Loucy (cell line): Measurements from ENCODE around the gene PLA2G2E.

Experiments
- H2AFZ ChIP-seq: fragments of 200-600 bp; sonication (generic); 2 replicates; pipeline ENCODE4 v1.6.0; 2016; ENCODE audit warnings: antibody characterized with exemption, mild to moderate bottlenecking, low read length, moderate library complexity
- H3F3A ChIP-seq: fragments of 200-600 bp; 2 replicates; pipeline ENCODE4 v1.6.0; 2016; ENCODE audit warnings: antibody characterized with exemption, low read depth, mild to moderate bottlenecking
- H3K27me3 ChIP-seq: fragments of 200-600 bp; sonication (generic); 2 replicates; pipeline ENCODE4 v1.6.1; 2014; ENCODE audit warnings: low read length, mild to moderate bottlenecking; ENCODE audit not compliant: insufficient read depth, poor library complexity, severe bottlenecking
- H3K36me3 ChIP-seq: fragments of 200-600 bp; sonication (generic); 2 replicates; pipeline ENCODE4 v1.6.1; 2016; ENCODE audit warnings: low read length; ENCODE audit not compliant: insufficient read depth
- H3K4me1 ChIP-seq: fragments of 200-600 bp; sonication (generic); 2 replicates; pipeline ENCODE4 v1.5.1; 2014; ENCODE audit warnings: low read length, mild to moderate bottlenecking; ENCODE audit not compliant: insufficient read depth, poor library complexity, severe bottlenecking
- H3K4me2 ChIP-seq: fragments of 200-600 bp; sonication (generic); 2 replicates; pipeline ENCODE4 v1.6.0; 2014; ENCODE audit warnings: antibody characterized with exemption, low read length, low read depth, mild to moderate bottlenecking; ENCODE audit not compliant: poor library complexity, severe bottlenecking
- H3K4me3 ChIP-seq: fragments of 200-600 bp; sonication (generic); 2 replicates; pipeline ENCODE4 v1.5.1; 2014; ENCODE audit warnings: low read length, mild to moderate bottlenecking, mixed read lengths; ENCODE audit not compliant: poor library complexity, severe bottlenecking
- H3K79me2 ChIP-seq: fragments of 200-600 bp; sonication (generic); 2 replicates; pipeline ENCODE4 v1.6.1; 2014; ENCODE audit warnings: low read length; ENCODE audit not compliant: insufficient read depth
- H3K9ac ChIP-seq: fragments of 200-600 bp; sonication (generic); 2 replicates; pipeline ENCODE4 v1.6.0; 2014; ENCODE audit warnings: mild to moderate bottlenecking, low read depth, low read length, moderate library complexity; ENCODE audit not compliant: poor library complexity, severe bottlenecking
- H3K9me2 ChIP-seq: fragments of 200-600 bp; sonication (generic); replicated peaks from 2 replicates; pipeline ENCODE4 v1.6.1; 2016; ENCODE audit warnings: low read depth, low read length, mixed read lengths
- H3K9me3 ChIP-seq: fragments of 200-600 bp; sonication (generic); 2 replicates; pipeline ENCODE4 v1.6.1; 2014; ENCODE audit warnings: mild to moderate bottlenecking, antibody characterized with exemption, low read length, low read depth; ENCODE audit not compliant: insufficient read depth
- H4K20me1 ChIP-seq: fragments of 200-600 bp; sonication (generic); 2 replicates; pipeline ENCODE4 v1.6.0; 2014; ENCODE audit warnings: antibody characterized with exemption, low read length, mild to moderate bottlenecking; ENCODE audit not compliant: insufficient read depth, poor library complexity, severe bottlenecking
- EZH2phosphoT487 ChIP-seq: fragments of 200-600 bp; IDR thresholded peaks from 2 replicates; pipeline ENCODE4 v1.6.1; 2018; ENCODE audit warnings: antibody characterized with exemption, mild to moderate bottlenecking, moderate library complexity, borderline replicate concordance
- TF ChIP-seq, protein P1 (sequence below): fragments of 200-600 bp; sonication (generic); conservative IDR thresholded peaks from 2 replicates; pipeline ENCODE4 v1.5.1; 2014; ENCODE audit warnings: mild to moderate bottlenecking, antibody characterized with exemption, low read length

PLA2G2E gene

GRCh38 chr1:19946331-19946751, 22.9 kb upstream of the PLA2G2E start:
- H3K4me3 ChIP-seq, result no peak overlapping the region
- H3K79me2 ChIP-seq, result no peaks in the 10 kb centered on the region
- no peak overlapping the region for H2AFZ ChIP-seq
- TF ChIP-seq, protein P1, sequence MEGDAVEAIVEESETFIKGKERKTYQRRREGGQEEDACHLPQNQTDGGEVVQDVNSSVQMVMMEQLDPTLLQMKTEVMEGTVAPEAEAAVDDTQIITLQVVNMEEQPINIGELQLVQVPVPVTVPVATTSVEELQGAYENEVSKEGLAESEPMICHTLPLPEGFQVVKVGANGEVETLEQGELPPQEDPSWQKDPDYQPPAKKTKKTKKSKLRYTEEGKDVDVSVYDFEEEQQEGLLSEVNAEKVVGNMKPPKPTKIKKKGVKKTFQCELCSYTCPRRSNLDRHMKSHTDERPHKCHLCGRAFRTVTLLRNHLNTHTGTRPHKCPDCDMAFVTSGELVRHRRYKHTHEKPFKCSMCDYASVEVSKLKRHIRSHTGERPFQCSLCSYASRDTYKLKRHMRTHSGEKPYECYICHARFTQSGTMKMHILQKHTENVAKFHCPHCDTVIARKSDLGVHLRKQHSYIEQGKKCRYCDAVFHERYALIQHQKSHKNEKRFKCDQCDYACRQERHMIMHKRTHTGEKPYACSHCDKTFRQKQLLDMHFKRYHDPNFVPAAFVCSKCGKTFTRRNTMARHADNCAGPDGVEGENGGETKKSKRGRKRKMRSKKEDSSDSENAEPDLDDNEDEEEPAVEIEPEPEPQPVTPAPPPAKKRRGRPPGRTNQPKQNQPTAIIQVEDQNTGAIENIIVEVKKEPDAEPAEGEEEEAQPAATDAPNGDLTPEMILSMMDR, result no peak
- no peak for TF ChIP-seq EZH2phosphoT487
- H3F3A ChIP-seq, result no peaks in the 10 kb centered on the region
- no peaks in the 10 kb centered on the region for H3K36me3 ChIP-seq
- H3K9me3 ChIP-seq, result no peaks in the 10 kb centered on the region
- no peaks in the 10 kb centered on the region for H3K4me1 ChIP-seq
- H3K9me2 ChIP-seq, result no peaks in the 10 kb centered on the region
- H3K4me2 ChIP-seq, result no peak overlapping the region
- H3K27me3 ChIP-seq, result no peaks in the 10 kb centered on the region
- H3K9ac ChIP-seq, result no peak overlapping the region
- no peaks in the 10 kb centered on the region for H4K20me1 ChIP-seq

- H3K36me3 ChIP-seq, result no peaks in the 10 kb centered on the region
- H3K4me2 ChIP-seq, result no peak overlapping the region
- H3F3A ChIP-seq, result no peaks in the 10 kb centered on the region
- H3K9me2 ChIP-seq, result no peaks in the 10 kb centered on the region
- no peaks in the 10 kb centered on the region for H3K27me3 ChIP-seq
- no peaks in the 10 kb centered on the region for H4K20me1 ChIP-seq
- no peak overlapping the region for H3K4me3 ChIP-seq
- no peaks in the 10 kb centered on the region for H3K4me1 ChIP-seq
- H3K79me2 ChIP-seq, result no peaks in the 10 kb centered on the region
- H2AFZ ChIP-seq, result no peak overlapping the region
- H3K9me3 ChIP-seq, result no peaks in the 10 kb centered on the region
- TF ChIP-seq, protein P1, result no peak
- no peak for TF ChIP-seq EZH2phosphoT487
- H3K9ac ChIP-seq, result no peak overlapping the region
Observed at GRCh38 chr1:19945914-19946313, 22.5 kb upstream of the PLA2G2E start.

DNA sequence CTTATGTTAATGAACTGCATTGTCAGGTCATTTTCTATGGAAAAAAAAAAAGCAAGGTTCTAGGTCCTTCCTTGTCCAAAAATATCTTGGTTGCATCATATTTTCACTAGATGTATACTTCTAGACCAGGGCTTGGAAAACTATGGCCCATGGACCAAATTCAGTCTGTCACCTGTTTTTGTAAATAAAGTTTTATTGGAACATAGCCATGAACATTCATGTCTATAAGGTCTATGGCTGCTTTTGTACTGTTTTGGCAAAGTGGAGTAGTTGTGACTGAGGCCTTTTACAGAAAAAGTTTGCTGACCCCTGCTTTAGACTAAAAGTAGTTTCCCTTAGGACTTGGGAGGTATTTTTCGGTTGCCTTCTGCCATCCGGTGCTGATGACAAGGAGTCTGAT, 19.2 kb upstream of the PLA2G2E start:
- no peak overlapping the region for H3K4me3 ChIP-seq
- H3K27me3 ChIP-seq, result no peaks in the 10 kb centered on the region
- H3K79me2 ChIP-seq, result no peaks in the 10 kb centered on the region
- no peak overlapping the region for H3K4me2 ChIP-seq
- no peaks in the 10 kb centered on the region for H4K20me1 ChIP-seq
- no peak for TF ChIP-seq EZH2phosphoT487
- TF ChIP-seq, protein P1, result no peak
- no peaks in the 10 kb centered on the region for H3F3A ChIP-seq
- H3K36me3 ChIP-seq, result no peaks in the 10 kb centered on the region
- H2AFZ ChIP-seq, result no peak overlapping the region
- no peaks in the 10 kb centered on the region for H3K9me2 ChIP-seq
- no peaks in the 10 kb centered on the region for H3K4me1 ChIP-seq
- no peaks in the 10 kb centered on the region for H3K9me3 ChIP-seq
- H3K9ac ChIP-seq, result no peak overlapping the region
